Measurements from ENCODE around the gene DHX35.

DHX35 gene

GRCh38 chr20:39082622-39083398, 120.7 kb downstream of the DHX35 start:
- Histone ChIP-seq H3K36me3 (ENCODE audit: insufficient read depth, low read length) (no peaks in the 10 kb centered on the region), H3K27ac (no peak overlapping the region), H3K9ac (ENCODE audit: insufficient read length) (no peak overlapping the region), H3K9me3 (ENCODE audit: low read depth, low read length) (no peaks in the 10 kb centered on the region), H3K4me3 (no peak overlapping the region)
- DNase-seq (ENCODE audit: low read depth, low spot score), result no peak
- TF ChIP-seq FOXP2 (optimal IDR thresholded peaks at IDR 0.05; ENCODE audit: control extremely low read depth, extremely low read length, insufficient read depth) (no peak), EZH2 (IDR thresholded peaks at IDR 0.05) (no peak), POLR2AphosphoS5 (IDR thresholded peaks at IDR 0.05; ENCODE audit: borderline replicate concordance, low read depth, low read length) (no peak)

GRCh38 chr20:39083761-39084160, 121.6 kb downstream of the DHX35 start:
- H3K9me3 ChIP-seq (ENCODE audit: low read depth, low read length), result no peaks in the 10 kb centered on the region
- H3K36me3 ChIP-seq (ENCODE audit: insufficient read depth, low read length), result no peaks in the 10 kb centered on the region
- H3K9ac ChIP-seq (ENCODE audit: insufficient read length), result no peak overlapping the region
- H3K4me3 ChIP-seq, result no peak overlapping the region
- no peak overlapping the region for H3K27ac ChIP-seq
- no peak for DNase-seq (ENCODE audit: low read depth, low spot score)
- no peak for TF ChIP-seq EZH2 (IDR thresholded peaks at IDR 0.05)
- no peak for TF ChIP-seq POLR2AphosphoS5 (IDR thresholded peaks at IDR 0.05; ENCODE audit: borderline replicate concordance, low read depth, low read length)
- TF ChIP-seq FOXP2 (optimal IDR thresholded peaks at IDR 0.05; ENCODE audit: control extremely low read depth, extremely low read length, insufficient read depth), result no peak

GRCh38 chr20:39089029-39089428, 126.9 kb downstream of the DHX35 start:
- no peak for DNase-seq (ENCODE audit: low read depth, low spot score)
- no peaks in the 10 kb centered on the region for H3K36me3 ChIP-seq (ENCODE audit: insufficient read depth, low read length)
- no peak overlapping the region for H3K9ac ChIP-seq (ENCODE audit: insufficient read length)
- no peaks in the 10 kb centered on the region for H3K9me3 ChIP-seq (ENCODE audit: low read depth, low read length)
- no peak overlapping the region for H3K27ac ChIP-seq
- TF ChIP-seq EZH2 (IDR thresholded peaks at IDR 0.05) (no peak), FOXP2 (optimal IDR thresholded peaks at IDR 0.05; ENCODE audit: control extremely low read depth, extremely low read length, insufficient read depth) (no peak), POLR2AphosphoS5 (IDR thresholded peaks at IDR 0.05; ENCODE audit: borderline replicate concordance, low read depth, low read length) (no peak)
- H3K4me3 ChIP-seq, result no peak overlapping the region

All from SK-N-MC (cell line).